ENCODE data around the gene ALKBH3. TPM values are rescaled to one million over a fixed set of nuclear protein-coding genes. Genes with fewer than 3 reads are reported as not detected.

The ALKBH3 gene
- total RNA-seq, 6 donors from 2014 or later = 23.9 to 60.8 (median 27.6) TPM

DNA sequence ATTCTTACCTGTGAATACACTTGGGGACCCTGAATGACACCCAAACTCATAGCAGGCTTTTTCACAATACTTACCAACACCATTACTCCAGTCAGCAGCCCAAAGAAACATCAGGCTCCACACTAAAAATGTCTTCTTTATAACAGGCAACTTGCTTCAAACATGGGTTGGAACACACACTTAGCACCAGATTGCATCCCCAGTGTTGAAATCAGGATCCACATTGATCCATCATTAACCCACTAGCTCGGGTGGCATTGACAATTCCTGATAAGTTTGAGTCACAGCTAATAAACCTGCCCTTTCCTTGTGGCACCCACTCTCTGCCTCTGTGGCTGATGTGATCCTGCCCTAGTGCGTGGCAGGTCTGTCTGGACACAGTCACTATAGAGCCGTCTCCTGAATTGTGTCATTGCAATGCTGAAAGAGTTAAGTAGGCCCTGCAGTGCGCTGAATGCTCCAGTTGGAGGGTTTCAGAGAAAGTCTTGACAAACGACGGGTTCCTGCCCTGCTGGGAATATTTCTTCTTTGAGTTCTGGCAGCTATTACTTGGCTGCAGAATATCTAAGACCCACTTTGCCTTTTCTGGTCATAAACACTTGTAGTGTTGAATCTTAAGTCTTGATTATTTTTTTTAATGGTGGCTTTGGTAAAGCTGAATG lies 42.2 kb downstream of the ALKBH3 start:
- Histone ChIP-seq H3K27ac (peak overlapping the region; percentile 65 to 84 (median 76)), H3K27me3 (no peaks in the 10 kb centered on the region), H3K4me3 (no peak overlapping the region), H3K9me3 (no peaks in the 10 kb centered on the region), H3K4me1 (peaks cover 24 to 31% (median 30%) of the 10 kb centered on the region in 4 donors), H3K36me3 (peaks cover 3 to 32% (median 22%) of the 10 kb centered on the region in 4 donors)
- no peak for TF ChIP-seq POLR2A (IDR thresholded peaks at IDR 0.05)
- TF ChIP-seq POLR2AphosphoS5 (IDR thresholded peaks at IDR 0.05) = no peak
- TF ChIP-seq EP300 (IDR thresholded peaks at IDR 0.05) = no peak
- TF ChIP-seq CTCF (IDR thresholded peaks at IDR 0.05) = no peak
- DNase-seq (no peak), ATAC-seq (ENCODE audit: low FRiP score in 2 of 2) (no peak)
- WGBS, 2 donors = 57 to 74% methylated on average over 4 to 6 of the region's 6 CpGs

- peaks cover 24 to 30% (median 27%) of the 10 kb centered on the region in 4 donors for H3K4me1 ChIP-seq
- H3K9me3 ChIP-seq = no peaks in the 10 kb centered on the region
- peaks cover 0 to 25% (median 21%) of the 10 kb centered on the region in 4 donors for H3K36me3 ChIP-seq
- TF ChIP-seq EP300 (IDR thresholded peaks at IDR 0.05) = peak in 1 of 4 donors; percentile 38
- TF ChIP-seq CTCF (IDR thresholded peaks at IDR 0.05) = no peak
- no peak for TF ChIP-seq POLR2A (IDR thresholded peaks at IDR 0.05)
- peak; percentile 16 to 39 for TF ChIP-seq POLR2AphosphoS5 (IDR thresholded peaks at IDR 0.05)
- no peak overlapping the region for H3K4me3 ChIP-seq
- DNase-seq (no peak), ATAC-seq (ENCODE audit: low FRiP score in 2 of 2) (peak; percentile 27 to 29)
- 63 to 64% methylated on average over 8 of the region's 8 CpGs for WGBS, 2 donors
- H3K27me3 ChIP-seq = no peaks in the 10 kb centered on the region
- peak overlapping the region; percentile 65 to 84 (median 76) for H3K27ac ChIP-seq
These were observed 42.9 kb downstream of the ALKBH3 start for GRCh38 chr11:43923406-43924111.

DNA sequence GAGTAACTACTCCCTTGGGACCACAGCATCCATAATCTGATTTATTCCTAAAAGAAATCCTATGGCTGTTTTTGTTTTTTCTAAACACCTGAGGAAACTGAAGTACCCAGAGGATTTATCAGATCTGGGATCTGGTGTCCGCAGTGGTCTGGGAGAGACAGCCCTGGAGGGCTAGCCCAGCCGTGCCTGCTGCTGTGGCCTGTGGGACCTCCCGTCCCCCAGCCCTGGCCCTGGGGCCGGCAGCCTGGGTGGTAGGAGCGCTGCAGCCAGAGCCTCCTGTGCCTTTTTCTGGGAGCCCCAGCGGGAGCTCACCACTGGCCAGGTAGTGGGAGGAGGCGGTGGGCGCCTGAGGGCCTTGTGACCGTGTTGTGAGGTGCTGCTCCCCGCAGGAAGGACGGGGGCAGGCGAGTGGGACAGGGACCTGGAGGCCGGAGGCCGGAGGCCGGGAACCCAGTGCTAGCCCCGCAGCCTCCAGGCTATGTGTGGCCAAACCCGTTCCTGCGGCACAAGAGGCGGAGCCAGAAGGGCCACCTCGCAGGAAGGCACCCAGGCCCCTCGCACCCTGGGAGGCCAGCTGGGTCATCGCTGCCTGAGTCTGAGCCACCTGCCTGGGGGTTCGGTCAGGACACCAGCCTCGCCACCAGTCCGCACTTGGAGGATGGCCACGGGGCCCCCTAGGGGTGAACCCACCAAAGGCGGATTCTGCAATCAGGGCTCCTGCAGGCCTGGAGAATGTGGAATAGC lies 43.7 kb downstream of the ALKBH3 start:
- WGBS, 2 donors = 93 to 94% methylated on average over 12 to 19 of the region's 27 CpGs
- Histone ChIP-seq H3K4me1 (peaks cover 24 to 30% (median 27%) of the 10 kb centered on the region in 4 donors), H3K27me3 (no peaks in the 10 kb centered on the region), H3K27ac (peak overlapping the region; percentile 65 to 84 (median 76)), H3K4me3 (no peak overlapping the region), H3K36me3 (peaks cover 0 to 19% (median 15%) of the 10 kb centered on the region in 4 donors), H3K9me3 (no peaks in the 10 kb centered on the region)
- no peak for ATAC-seq (ENCODE audit: low FRiP score in 2 of 2)
- TF ChIP-seq POLR2A (IDR thresholded peaks at IDR 0.05) = no peak
- TF ChIP-seq EP300 (IDR thresholded peaks at IDR 0.05) = no peak
- TF ChIP-seq POLR2AphosphoS5 (IDR thresholded peaks at IDR 0.05) = no peak
- no peak for TF ChIP-seq CTCF (IDR thresholded peaks at IDR 0.05)
- peak in 1 of 2 donors; percentile 78 for DNase-seq

DNA sequence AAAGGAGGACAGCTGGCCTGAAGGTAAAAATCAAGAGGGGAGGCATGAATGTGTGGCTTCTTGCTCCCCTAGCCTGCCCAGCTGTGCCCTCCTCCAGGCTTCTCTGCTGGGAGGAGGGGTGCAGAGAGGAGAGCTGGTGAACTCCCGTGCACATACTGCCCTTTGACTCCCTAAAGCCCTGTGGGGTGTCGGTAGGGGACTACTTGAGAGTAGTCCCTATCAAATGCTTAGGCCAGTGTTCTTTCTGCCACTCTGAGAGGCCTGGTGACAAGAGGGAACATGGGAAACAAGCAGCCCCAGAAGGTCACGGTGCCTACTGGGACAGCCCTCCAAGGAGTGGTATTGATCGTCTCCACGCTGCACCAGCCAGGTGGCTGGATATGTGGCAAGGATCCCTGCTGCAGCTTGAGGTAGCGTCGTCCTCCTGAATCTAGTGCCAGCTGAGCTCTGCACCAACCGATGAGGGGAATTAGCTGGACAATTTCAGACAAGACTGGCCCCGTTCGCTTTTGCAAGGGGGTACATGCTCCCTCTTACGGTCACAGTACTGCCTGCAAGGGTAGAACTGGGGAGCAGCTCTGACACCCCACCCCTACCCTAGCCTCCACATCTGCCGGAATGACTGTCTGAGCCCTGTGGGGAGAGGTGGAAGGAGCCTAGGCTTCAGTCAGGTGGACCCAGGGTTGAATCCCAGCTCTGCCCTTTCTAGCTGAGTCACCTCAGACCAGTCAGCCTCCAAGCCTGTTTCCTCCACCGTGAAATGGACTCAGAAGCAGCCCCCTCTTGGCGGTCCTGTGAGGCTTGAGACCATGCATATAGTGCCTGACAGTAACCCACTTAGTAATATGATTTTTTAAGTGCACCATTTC lies 44.7 kb downstream of the ALKBH3 start:
- Histone ChIP-seq H3K27me3 (no peaks in the 10 kb centered on the region), H3K27ac (peak overlapping the region in 3 of 4 donors; percentile 65 to 84 (median 81)), H3K4me3 (no peak overlapping the region), H3K4me1 (peaks cover 22 to 25% (median 24%) of the 10 kb centered on the region in 4 donors), H3K36me3 (peaks cover 0 to 12% (median 6%) of the 10 kb centered on the region in 4 donors), H3K9me3 (no peaks in the 10 kb centered on the region)
- TF ChIP-seq POLR2A (IDR thresholded peaks at IDR 0.05) (no peak), POLR2AphosphoS5 (IDR thresholded peaks at IDR 0.05) (no peak), EP300 (IDR thresholded peaks at IDR 0.05) (no peak), CTCF (IDR thresholded peaks at IDR 0.05) (no peak)
- ATAC-seq (ENCODE audit: low FRiP score in 2 of 2) = no peak
- no peak for DNase-seq
- 84 to 89% methylated on average over 13 to 14 of the region's 14 CpGs for WGBS, 2 donors

Measured in upper lobe of left lung (tissue), 6 donors.